ENCODE measurements around the gene VIPR2.

VIPR2 gene

GRCh38 chr7:159169391-159169790, 24.7 kb upstream of the VIPR2 start:
- H3F3A ChIP-seq (ENCODE audit: control insufficient read depth, insufficient read depth), result no peaks in the 10 kb centered on the region
- H3K9me2 ChIP-seq (replicated peaks; ENCODE audit: control insufficient read depth, low read length), result no peaks in the 10 kb centered on the region
- H3K9me3 ChIP-seq (ENCODE audit: control insufficient read depth, insufficient read depth, low read length), result peaks cover 38% of the 10 kb centered on the region; the same call in 1 of the 2 replicates
- no peak overlapping the region for H3K4me2 ChIP-seq (ENCODE audit: low read length)
- no peaks in the 10 kb centered on the region for H3K79me2 ChIP-seq (ENCODE audit: control insufficient read depth, low read length)
- TF ChIP-seq EZH2phosphoT487 (IDR thresholded peaks at IDR 0.05; ENCODE audit: borderline replicate concordance, low read length) (no peak), CTCF (IDR thresholded peaks at IDR 0.05; ENCODE audit: low read depth, low read length, poor library complexity, severe bottlenecking) (no peak)
- no peaks in the 10 kb centered on the region for H3K4me1 ChIP-seq (ENCODE audit: control insufficient read depth, low read length)
- H3K36me3 ChIP-seq (ENCODE audit: control insufficient read depth, low read length), result no peaks in the 10 kb centered on the region
- no peak overlapping the region for H3K4me3 ChIP-seq (ENCODE audit: low read length)
- H3K27me3 ChIP-seq (ENCODE audit: control insufficient read depth, low read length), result no peaks in the 10 kb centered on the region
- no peaks in the 10 kb centered on the region for H4K20me1 ChIP-seq (ENCODE audit: control insufficient read depth, insufficient read depth, low read depth, low read length)
- no peak overlapping the region for H3K27ac ChIP-seq (ENCODE audit: low read depth, low read length)

- Histone ChIP-seq H3F3A (ENCODE audit: control insufficient read depth, insufficient read depth) (no peaks in the 10 kb centered on the region), H3K27ac (ENCODE audit: low read depth, low read length) (no peak overlapping the region), H3K9me3 (ENCODE audit: control insufficient read depth, insufficient read depth, low read length) (peaks cover 33% of the 10 kb centered on the region; the same call in 1 of the 2 replicates), H3K27me3 (ENCODE audit: control insufficient read depth, low read length) (no peaks in the 10 kb centered on the region), H3K4me3 (ENCODE audit: low read length) (no peak overlapping the region), H3K4me2 (ENCODE audit: low read length) (no peak overlapping the region), H3K9me2 (replicated peaks; ENCODE audit: control insufficient read depth, low read length) (no peaks in the 10 kb centered on the region), H3K79me2 (ENCODE audit: control insufficient read depth, low read length) (no peaks in the 10 kb centered on the region), H4K20me1 (ENCODE audit: control insufficient read depth, insufficient read depth, low read depth, low read length) (no peaks in the 10 kb centered on the region), H3K36me3 (ENCODE audit: control insufficient read depth, low read length) (no peaks in the 10 kb centered on the region), H3K4me1 (ENCODE audit: control insufficient read depth, low read length) (no peaks in the 10 kb centered on the region)
- TF ChIP-seq EZH2phosphoT487 (IDR thresholded peaks at IDR 0.05; ENCODE audit: borderline replicate concordance, low read length), result no peak
- no peak for TF ChIP-seq CTCF (IDR thresholded peaks at IDR 0.05; ENCODE audit: low read depth, low read length, poor library complexity, severe bottlenecking)
These were observed 22.5 kb upstream of the VIPR2 start for GRCh38 chr7:159167139-159167538.

- Histone ChIP-seq H3K9me2 (replicated peaks; ENCODE audit: control insufficient read depth, low read length) (no peaks in the 10 kb centered on the region), H3F3A (ENCODE audit: control insufficient read depth, insufficient read depth) (no peaks in the 10 kb centered on the region), H3K4me2 (ENCODE audit: low read length) (no peak overlapping the region), H3K4me1 (ENCODE audit: control insufficient read depth, low read length) (no peaks in the 10 kb centered on the region), H3K9me3 (ENCODE audit: control insufficient read depth, insufficient read depth, low read length) (peaks cover 33% of the 10 kb centered on the region; the same call in 1 of the 2 replicates), H3K4me3 (ENCODE audit: low read length) (no peak overlapping the region), H3K27ac (ENCODE audit: low read depth, low read length) (no peak overlapping the region), H3K27me3 (ENCODE audit: control insufficient read depth, low read length) (no peaks in the 10 kb centered on the region), H3K79me2 (ENCODE audit: control insufficient read depth, low read length) (no peaks in the 10 kb centered on the region), H4K20me1 (ENCODE audit: control insufficient read depth, insufficient read depth, low read depth, low read length) (no peaks in the 10 kb centered on the region), H3K36me3 (ENCODE audit: control insufficient read depth, low read length) (no peaks in the 10 kb centered on the region)
- no peak for TF ChIP-seq EZH2phosphoT487 (IDR thresholded peaks at IDR 0.05; ENCODE audit: borderline replicate concordance, low read length)
- no peak for TF ChIP-seq CTCF (IDR thresholded peaks at IDR 0.05; ENCODE audit: low read depth, low read length, poor library complexity, severe bottlenecking)
These were observed 21.9 kb upstream of the VIPR2 start for GRCh38 chr7:159166530-159166929.
